GM19035 (cell line): ENCODE measurements around the gene TCERG1.
"Not testable (repeated sequence)": the region's sequence is repeated elsewhere in the genome, so short reads cannot be mapped to it uniquely, and the experiment has no call there.

ENCODE experiments used
- ATAC-seq: cut with Tn5 transposase; IDR thresholded peaks from one replicate; pipeline ENCODE4 v1.9.1; 2021; ENCODE audit not compliant: unreplicated experiment

TCERG1 gene

GRCh38 chr5:146519554-146519953, 72.4 kb downstream of the TCERG1 start:
- ATAC-seq, result no peak

- no peak for ATAC-seq
Measured at GRCh38 chr5:146520731-146521130, 73.6 kb downstream of the TCERG1 start.

GRCh38 chr5:146521403-146522106, 74.4 kb downstream of the TCERG1 start:
- ATAC-seq, result no peak

GRCh38 chr5:146523698-146524097, 76.6 kb downstream of the TCERG1 start:
- ATAC-seq, result no peak

- ATAC-seq, result no peak
Measured at GRCh38 chr5:146527785-146528184, 80.7 kb downstream of the TCERG1 start.

- no peak for ATAC-seq
Measured at GRCh38 chr5:146528236-146528635, 81.1 kb downstream of the TCERG1 start.

GRCh38 chr5:146529984-146530383, 82.9 kb downstream of the TCERG1 start:
- peak; percentile 56 for ATAC-seq

- ATAC-seq, result peak; percentile 98
Measured at GRCh38 chr5:146533260-146533857, 86.2 kb downstream of the TCERG1 start.

GRCh38 chr5:146533882-146534281, 86.7 kb downstream of the TCERG1 start:
- no peak for ATAC-seq

GRCh38 chr5:146538432-146538831, 91.3 kb downstream of the TCERG1 start:
- ATAC-seq, result no peak

GRCh38 chr5:146539973-146540372, 92.8 kb downstream of the TCERG1 start:
- ATAC-seq, result no peak

GRCh38 chr5:146540414-146540813, 93.3 kb downstream of the TCERG1 start:
- no peak for ATAC-seq

GRCh38 chr5:146541958-146542849, 95.1 kb downstream of the TCERG1 start:
- ATAC-seq, result peak; percentile 99

- no peak for ATAC-seq
Measured at GRCh38 chr5:146544232-146544631, 97.1 kb downstream of the TCERG1 start.

- no peak for ATAC-seq
Measured at GRCh38 chr5:146548781-146549449, 101.8 kb downstream of the TCERG1 start.

GRCh38 chr5:146549615-146550014, 102.5 kb downstream of the TCERG1 start:
- no peak for ATAC-seq

- no peak for ATAC-seq
Measured at GRCh38 chr5:146553446-146553845, 106.3 kb downstream of the TCERG1 start.

- not testable (repeated sequence) for ATAC-seq
Measured at GRCh38 chr5:146556884-146557283, 109.8 kb downstream of the TCERG1 start.

GRCh38 chr5:146560205-146560812, 113.2 kb downstream of the TCERG1 start:
- no peak for ATAC-seq
